ENCODE results near the gene CEP350.

CEP350 gene

DNA sequence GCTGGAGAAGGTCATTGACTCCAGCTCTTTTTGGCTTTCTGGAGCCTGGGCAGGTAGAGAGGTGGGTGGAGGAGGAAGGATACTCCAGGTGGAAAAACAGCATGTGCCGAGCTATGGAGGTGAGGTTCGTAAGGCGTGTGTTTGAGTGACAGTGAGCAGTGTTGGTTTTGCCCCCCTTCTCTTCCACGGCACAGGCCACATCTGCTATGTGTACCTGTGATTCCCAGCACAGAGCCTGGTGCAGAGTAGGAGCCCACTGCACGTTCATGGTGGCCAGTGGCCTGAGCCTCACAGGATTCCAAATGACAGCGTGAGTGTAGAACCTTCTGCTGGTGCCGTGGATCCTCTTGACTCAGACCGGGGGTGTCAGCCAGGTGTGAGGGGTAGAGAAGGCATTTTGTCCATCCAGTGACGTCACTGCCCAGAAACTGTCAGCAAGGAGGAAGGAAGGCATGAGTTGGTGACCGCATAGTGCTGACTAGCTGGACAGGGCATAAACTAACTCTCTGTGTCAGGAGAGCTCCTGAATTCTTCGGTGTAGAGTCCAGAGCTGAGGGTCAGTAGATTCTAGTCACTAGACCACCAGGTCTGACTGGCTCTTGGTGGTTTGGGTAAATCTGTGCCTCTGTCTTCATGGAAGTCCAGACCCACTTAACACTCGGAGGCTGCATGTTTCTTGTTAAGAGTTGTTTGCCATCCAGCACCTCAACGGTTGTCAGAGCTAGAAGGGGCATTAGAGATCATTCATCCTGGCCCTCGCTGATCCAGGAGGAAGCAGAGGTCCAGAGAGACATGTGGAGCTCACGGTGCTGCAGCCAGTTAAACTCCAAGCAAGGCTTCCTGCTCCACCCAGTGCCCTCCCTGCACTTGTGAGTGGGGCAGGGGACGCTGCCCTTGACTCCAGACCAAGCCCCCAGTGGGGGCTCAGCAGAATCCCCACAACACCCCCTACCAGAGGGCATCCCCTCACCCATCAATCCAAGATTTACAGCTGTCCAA, 203.8 kb downstream of the CEP350 start:
- peak overlapping the region; percentile 61 for H3K27ac ChIP-seq

DNA sequence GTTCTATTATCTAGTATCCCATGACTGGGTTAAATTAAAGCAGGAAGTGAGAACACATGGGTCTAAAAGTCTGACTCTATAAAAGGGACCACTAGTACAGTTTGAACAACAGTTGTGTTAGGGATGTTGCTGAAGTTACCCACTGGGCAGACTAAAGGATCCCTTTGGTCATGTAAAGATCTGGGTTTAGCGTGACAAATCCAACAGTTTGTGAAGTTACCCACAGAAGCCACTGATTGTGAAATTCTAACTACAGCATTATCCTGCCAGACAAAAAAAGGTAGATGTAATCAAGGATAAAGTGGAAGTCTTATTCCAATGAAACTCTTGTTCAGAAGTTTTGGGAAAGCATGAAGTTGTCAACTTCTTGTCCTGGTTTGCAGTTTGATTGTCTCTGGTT, 205.7 kb downstream of the CEP350 start:
- H3K27ac ChIP-seq, result no peak overlapping the region
- TF ChIP-seq CTCF (conservative IDR thresholded peaks at IDR 0.05), result no peak

More for the DNA sequence above, 203.8 kb downstream of the CEP350 start:
- no peak for TF ChIP-seq CTCF (conservative IDR thresholded peaks at IDR 0.05)

DNA sequence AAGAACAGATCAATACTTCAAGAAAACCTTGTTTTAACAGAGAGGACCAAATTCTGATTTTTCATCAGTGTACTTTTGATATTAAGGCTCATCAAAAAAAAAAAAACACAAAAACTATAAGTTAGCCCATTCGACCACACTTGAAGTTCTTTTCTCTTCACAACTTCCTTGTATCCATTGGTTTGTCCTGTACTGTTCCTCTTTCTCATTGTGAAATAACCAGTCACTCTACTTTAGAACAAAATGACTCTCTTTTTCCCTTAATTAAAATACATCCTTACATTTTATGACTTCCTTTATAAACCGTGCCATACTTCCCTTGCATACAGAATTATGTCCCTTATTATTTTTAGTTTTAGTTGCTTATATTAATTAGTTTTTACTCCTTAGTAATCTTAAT, 208.4 kb downstream of the CEP350 start:
- no peak for TF ChIP-seq CTCF (conservative IDR thresholded peaks at IDR 0.05)

More for the DNA sequence above, 208.4 kb downstream of the CEP350 start:
- no peak overlapping the region for H3K27ac ChIP-seq
